ENCODE results near the gene RANBP3.
"Not testable (repeated sequence)": the region's sequence is repeated elsewhere in the genome, so short reads cannot be mapped to it uniquely, and the experiment has no call there.

The RANBP3 gene

DNA sequence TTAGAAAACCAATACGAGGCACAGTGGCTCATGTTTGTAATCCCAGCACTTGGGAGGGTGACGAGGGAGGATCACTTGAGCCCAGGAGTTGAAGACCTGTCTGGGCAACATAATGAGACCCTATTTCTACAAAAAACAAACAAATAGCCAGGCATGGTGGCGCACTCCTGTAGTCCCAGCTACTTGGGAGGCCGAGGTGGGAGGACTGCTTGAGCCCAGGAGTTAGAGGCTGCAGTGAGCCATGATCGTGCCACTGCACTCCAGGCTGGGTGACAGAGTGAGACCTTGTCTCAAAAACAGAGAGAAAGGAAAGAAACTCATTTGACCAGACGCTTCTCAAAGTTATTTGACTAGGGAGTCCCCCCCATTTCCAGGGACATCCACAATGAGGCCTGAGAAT is 14.7 kb downstream of the RANBP3 start:
- DNase-seq: not testable (repeated sequence)

DNA sequence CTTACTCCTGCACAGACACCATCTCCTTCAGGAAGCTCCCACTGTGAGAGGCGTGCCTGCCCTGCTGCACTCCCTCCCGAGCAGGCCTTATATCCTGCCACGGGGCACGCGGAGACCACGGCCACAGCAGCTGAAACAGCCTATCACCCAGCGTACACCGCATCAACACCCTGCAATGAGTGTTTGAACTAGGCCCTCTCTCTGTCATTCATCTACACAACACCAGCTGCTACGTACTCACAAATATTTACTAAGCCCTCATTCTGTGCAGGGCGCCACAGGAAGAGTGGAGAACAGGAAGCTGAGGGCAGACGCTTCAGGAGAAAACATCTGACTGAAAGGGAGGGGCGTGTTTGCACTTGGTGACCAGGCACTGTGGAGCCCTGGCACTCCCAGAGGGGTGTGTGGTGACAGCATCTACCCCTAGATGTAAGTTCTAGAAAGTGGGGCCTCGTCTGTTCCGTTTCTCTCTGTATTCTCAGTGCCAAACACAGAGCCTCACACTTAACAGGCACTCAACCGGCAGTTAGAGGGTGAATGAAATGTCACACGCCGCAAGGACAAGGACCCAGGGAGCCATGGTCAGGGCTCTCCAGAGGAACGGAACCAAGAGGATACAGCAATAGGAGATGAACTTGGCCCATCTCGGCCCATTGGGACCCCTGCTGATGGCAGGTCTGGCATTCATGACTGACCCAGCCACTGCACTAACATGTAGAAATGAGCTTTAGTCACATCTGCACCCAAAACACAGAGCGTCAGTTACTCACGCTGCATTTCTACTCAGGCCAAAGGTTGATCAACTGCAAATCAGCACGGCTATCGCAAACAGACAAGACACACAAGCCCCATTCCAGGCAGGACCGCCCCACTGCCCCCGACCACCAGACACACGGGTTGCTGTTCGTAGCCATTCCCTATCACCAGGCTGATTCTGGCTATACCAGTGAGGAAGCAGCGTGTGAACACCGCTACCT is 15.7 kb downstream of the RANBP3 start:
- DNase-seq: peak; percentile 80

- DNase-seq: not testable (repeated sequence)
Observed at GRCh38 chr19:5961641-5961968, 16.3 kb downstream of the RANBP3 start.

DNA sequence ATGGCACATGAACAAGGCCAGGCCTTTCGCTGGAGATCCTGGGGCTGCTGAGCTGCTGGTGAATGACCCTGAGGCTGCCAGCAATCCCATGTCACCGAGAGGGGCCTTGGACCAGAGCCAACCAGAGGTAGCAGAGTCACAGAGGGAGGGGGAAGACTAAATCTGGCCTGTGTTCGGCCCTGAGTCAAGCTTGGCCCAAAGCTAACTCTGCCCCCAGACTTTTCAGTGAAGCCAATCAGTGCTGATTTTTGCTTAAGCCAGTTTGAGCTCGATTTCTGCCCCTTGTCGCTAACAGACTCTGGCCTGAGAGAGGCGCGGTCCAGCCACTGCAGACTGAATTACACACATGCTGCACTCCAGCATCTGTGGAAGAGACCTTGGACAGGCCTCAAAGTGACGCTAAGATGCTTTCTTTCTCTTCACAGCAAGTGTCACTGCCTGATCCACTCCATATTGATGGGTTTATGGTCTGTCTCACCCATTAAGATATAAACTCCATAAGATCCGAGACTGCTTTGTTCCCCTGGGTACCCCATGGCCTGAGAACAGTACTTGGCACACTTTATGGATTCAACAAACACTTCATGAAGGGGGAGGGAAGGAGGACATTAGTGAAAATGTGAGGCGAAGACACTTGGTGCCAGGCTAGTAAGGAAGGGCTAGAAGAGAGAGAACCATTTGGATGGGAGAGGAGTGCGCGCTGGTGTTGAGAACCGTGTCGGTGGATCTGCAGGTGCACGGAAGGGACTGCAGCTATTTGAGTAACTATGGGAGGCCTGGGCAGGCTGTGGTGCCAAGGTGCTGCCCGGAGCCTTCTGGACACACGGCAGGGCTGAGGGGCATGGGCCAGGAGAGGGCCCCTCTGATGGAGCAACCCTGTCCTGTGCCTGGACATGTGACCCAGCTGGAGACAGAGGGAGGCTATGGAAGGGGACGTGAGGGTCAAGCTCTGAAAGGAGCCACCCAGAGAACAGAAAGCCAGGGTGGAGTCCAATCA is 17.6 kb downstream of the RANBP3 start:
- no peak for DNase-seq

GRCh38 chr19:5959260-5960004 is 18.5 kb downstream of the RANBP3 start:
- DNase-seq: no peak

GRCh38 chr19:5958851-5959122 is 19.2 kb downstream of the RANBP3 start:
- DNase-seq: no peak

DNA sequence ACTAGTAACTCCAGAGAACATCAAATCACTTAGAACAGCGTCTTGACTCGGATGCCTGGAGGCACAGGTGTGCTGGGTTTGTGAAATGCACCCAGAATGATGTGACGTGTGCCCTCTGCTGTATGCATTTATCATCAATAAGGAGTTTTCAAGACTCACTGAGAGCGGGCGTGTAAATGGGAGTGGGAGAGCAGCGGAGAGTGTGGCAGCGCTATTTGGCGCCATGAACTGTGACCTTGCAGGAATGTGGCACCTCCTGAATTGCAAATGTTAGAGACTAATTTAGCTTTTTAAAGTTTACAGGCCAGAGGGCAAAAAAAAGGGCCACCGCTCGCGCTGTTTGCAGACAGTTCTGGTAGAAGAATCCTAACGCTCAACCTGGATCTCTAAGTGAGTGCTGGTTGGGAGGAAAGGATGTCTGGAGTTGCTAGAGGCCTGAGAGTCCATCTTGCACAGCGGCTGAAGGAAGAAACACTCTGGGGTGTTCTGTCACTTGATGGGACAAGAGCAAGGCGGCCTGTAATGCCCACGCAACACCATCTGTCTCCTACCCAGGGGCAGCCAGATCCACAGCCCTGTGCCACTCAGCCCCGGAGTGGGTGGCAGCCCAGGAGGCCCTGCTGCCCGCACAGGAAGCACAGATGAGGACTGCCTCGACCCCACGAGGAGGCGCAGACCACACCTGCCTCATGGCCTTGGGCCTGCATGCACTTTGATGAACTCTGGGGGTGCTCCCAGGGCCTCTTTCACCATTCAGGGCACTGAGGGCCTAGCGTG is 19.7 kb downstream of the RANBP3 start:
- no peak for DNase-seq

DNA sequence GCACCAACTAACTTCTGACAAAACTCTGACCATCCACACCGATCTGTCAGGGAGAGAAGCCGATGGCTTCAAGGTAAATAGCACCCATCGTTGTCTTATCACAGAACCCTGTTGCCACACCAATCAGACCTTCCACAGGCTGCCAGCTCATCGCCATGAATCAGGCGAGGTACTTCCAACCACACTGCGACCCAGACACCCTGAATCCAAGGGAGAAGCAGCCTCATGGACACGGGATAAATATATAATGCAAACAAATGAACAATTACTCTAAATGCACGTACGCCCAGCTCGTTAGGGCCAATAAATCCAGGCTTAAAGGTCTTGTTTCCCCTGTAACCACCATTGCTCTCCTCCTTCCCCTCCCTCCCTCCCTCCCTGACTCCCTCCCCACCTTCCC is 20.8 kb downstream of the RANBP3 start:
- no peak for DNase-seq

DNA sequence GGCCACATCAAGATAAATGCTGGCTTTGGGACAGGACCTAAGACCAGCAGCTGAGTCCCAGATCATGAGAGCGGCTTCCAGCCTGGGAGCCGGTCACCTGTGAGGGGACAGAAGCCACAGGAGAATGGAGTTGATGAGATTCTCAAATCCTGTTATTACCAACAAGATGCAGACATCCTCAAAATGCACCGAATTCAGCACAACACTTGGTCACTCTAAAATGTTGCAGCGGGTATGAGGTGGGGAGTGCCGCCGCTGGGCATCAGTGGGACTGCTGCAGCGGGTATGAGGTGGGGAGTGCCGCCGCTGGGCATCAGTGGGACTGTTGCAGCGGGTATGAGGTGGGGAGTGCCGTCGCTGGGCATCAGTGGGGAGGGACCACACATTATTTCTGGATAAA is 21.2 kb downstream of the RANBP3 start:
- no peak for DNase-seq

- DNase-seq: no peak
Observed at GRCh38 chr19:5956323-5956722, 21.6 kb downstream of the RANBP3 start.

DNA sequence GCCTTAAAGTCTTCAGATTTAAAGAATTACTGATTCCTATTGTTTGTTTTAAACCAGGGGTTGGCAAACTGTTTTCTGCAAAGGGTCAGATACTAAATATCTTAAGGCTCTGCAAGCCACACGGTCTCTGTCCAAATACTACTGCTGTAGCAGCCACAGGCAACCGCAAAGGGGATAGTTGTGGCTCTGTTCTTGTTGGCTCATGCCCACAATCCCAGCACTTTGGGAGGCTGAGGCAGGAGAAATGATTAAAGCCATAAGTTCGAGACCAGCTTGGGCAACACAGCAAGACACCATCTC is 22.4 kb downstream of the RANBP3 start:
- no peak for DNase-seq

DNA sequence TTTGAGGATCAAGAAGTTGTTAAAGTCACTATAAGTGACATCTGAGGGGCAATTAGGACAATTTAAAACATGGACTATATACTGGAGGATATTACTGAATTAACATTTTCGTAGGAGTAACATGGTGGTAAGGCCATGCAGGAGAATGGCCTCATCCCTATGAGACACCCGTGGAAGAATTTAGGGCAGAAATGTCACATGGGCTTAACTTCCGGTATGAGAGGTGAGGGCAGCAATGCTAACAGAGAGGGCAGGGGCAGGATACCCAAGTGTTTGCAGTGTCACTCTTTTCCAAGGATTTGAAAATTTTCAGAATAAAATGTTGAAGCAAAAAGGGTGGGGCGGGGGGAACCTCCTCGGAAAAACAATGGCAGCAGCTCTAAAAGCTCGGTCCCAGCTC is 23.6 kb downstream of the RANBP3 start:
- DNase-seq: no peak

GRCh38 chr19:5953680-5954213 is 24.2 kb downstream of the RANBP3 start:
- DNase-seq: no peak

- DNase-seq: no peak
Observed at GRCh38 chr19:5953030-5953589, 24.8 kb downstream of the RANBP3 start.

- no peak for DNase-seq
Observed at GRCh38 chr19:5952193-5953029, 25.5 kb downstream of the RANBP3 start.

GRCh38 chr19:5951338-5951861 is 26.5 kb downstream of the RANBP3 start:
- no peak for DNase-seq

GRCh38 chr19:5950741-5951140 is 27.2 kb downstream of the RANBP3 start:
- no peak for DNase-seq

DNA sequence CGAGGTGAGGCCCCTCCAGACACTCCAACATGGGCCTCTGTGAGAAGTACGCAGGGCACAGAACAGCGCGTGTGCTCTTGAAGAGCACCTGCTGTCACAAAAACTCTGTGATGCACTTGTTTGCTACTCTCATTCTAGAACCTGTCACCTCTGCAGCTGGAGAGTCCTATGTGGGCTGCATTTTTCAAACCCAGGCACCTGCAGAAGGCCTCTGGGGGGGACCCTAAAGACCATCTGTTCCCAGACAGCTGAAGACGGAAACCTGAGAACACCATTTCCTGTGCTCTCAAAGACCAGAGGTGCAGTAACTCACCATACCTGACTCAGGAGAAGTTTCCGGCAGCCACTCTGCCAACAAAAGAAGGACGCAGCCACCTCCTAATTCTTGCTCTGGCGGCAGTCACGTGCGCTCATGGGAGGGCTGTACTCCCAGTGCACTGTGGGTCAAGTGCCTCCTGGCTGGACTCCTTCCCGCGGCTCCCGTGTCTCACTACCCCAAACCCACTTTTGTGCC is 28.1 kb downstream of the RANBP3 start:
- DNase-seq: peak; percentile 64

- no peak for DNase-seq
Observed at GRCh38 chr19:5948752-5949564, 29.0 kb downstream of the RANBP3 start.

- no peak for DNase-seq
Observed at GRCh38 chr19:5947435-5947834, 30.5 kb downstream of the RANBP3 start.

Measured in NCI-H2107 (cell line).